SH-SY5Y (cell line): ENCODE results near the gene CDH4.

Source experiments
- GATA2 ChIP-seq: IDR thresholded peaks from 2 replicates; pipeline ENCODE4 v1.6.1; 2011; ENCODE audit warnings: mild to moderate bottlenecking, low read depth, low read length
- GATA3 ChIP-seq: IDR thresholded peaks from 2 replicates; pipeline ENCODE4 v1.6.1; 2011; ENCODE audit warnings: low read depth, mild to moderate bottlenecking, low read length, moderate library complexity

DNA sequence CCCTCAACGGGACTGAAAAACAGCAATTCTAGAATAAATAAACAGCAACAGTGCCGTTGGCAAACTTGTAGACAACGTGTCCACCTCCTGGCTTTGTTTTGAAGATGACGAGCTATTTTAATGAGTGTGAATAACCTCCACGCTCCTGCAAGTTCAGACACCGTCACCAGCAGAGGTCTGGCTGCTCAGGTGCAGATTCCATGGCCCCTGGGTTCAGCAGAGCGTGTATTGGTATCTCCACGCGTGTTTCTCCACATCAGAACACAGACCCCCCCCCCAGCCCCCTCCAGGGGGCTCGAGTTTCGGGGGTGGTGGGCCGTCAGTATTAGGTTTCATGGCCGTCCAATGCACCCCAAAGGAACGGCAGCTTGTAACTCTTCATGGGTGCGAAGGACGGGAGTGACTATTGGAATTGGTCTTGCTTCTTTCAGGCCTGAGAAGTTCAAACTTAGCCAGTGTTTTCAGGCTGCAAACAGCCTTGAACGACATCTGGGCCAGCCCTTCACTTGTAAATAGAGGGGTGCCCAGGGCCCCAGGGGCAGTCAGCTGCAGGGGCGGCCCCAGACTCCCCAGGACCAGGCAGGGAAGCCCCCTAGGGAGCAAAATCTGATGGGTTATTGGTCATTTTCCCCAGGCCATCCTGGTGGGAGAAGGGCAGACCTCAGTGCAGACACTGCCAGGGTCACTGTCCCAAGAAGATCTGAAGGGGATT, 505.1 kb downstream of the CDH4 start:
- TF ChIP-seq GATA2 (no peak), GATA3 (no peak)
